NCI-H2107 treated with DMSO at 0.1 percent for 48 hours (cell line): ENCODE measurements around the gene CACNG1.
A peak's percentile ranks its signal among the peaks of the same experiment; 100 is the strongest.

Experiments used
- DNase-seq: peaks from one replicate; lab custom pipeline; 2025; ENCODE audit not compliant: unreplicated experiment; lab: John Stamatoyannopoulos, UW

The CACNG1 gene

DNA sequence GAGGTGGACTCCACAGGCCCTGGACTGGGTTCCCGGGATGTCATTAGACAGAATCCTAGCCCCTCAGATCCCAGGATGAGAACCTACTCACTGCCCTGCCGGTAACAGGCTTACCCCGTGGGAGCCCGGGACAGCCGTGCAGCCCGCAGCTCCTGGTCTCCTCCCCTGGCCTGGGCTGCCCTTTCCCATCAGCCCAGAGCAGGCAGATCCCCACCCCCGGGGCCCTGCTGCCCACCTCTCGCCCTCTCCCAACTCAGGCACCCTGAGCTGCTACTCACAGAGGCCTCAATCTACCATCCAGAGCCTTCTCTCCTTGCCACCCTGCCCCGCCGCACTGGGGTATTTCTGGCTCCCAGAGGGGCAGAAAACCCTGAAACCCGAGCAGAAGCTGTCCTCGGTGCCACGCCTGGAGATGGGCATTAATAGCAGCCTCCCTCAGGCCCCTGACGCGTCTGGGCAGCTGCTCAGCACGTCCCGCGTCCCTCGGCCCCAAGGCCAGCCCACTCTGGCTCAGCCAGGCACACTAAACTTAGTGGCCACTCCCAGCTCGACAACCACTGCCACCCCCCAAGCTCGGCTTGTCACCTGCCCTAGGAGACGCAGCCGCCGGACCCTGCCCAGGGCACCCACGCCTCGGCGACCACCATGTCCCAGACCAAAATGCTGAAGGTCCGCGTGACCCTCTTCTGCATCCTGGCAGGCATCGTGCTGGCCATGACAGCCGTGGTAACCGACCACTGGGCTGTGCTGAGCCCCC lies at the start of gene CACNG1:
Gene CACNG1 (plus strand): TSS at position 539 of the 757 bp plus-strand sequence. CDS start 107 bp downstream, at position 646.
- no peak for DNase-seq

- DNase-seq = no peak
Measured at GRCh38 chr17:66994930-66995535, 49.3 kb upstream of the CACNG1 start.

DNA sequence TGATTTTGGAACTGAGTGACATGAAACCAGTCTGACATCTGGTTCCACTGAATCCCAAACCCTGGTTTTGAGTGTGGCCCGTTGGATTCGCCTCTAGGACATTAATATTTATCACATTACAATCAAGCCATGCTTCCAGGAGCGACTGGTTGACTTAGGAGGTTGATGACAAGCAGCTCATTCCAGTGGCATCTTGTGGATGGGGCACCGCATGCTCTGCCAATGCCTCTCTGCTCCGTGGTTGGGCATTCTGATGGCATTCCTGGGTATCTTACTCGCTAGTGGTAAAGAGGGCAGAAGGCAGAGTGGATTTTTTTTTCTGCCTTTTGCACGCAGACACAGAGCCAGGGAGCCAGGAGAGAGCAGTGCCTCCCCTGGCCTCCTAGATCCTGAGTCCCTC lies 48.4 kb upstream of the CACNG1 start:
- DNase-seq = no peak

GRCh38 chr17:66996926-66997325 lies 47.4 kb upstream of the CACNG1 start:
- no peak for DNase-seq

GRCh38 chr17:67003231-67003630 lies 41.1 kb upstream of the CACNG1 start:
- no peak for DNase-seq

DNA sequence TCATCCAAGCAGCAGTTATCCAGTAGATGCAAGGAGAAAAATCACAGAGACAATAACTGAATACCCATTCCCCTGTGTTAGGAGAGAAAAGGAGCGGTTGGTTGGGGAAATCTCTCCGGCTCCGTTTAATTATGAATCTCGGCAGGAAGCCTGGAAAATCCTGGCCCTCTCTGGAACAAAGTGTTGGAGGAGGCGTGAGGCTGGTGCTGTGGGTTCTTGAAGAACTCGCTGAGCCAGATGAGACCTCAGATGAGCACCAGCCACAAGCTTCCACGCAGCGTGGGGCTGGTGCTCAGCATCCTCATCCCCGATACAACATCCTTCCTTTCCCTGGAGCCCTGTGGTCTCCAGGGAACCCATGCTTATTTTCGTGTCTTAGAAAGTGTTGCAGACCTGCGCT lies 40.2 kb upstream of the CACNG1 start:
- DNase-seq = no peak

- no peak for DNase-seq
Measured at GRCh38 chr17:67007266-67007665, 37.1 kb upstream of the CACNG1 start.

- DNase-seq = no peak
Measured at GRCh38 chr17:67008101-67008500, 36.3 kb upstream of the CACNG1 start.

DNA sequence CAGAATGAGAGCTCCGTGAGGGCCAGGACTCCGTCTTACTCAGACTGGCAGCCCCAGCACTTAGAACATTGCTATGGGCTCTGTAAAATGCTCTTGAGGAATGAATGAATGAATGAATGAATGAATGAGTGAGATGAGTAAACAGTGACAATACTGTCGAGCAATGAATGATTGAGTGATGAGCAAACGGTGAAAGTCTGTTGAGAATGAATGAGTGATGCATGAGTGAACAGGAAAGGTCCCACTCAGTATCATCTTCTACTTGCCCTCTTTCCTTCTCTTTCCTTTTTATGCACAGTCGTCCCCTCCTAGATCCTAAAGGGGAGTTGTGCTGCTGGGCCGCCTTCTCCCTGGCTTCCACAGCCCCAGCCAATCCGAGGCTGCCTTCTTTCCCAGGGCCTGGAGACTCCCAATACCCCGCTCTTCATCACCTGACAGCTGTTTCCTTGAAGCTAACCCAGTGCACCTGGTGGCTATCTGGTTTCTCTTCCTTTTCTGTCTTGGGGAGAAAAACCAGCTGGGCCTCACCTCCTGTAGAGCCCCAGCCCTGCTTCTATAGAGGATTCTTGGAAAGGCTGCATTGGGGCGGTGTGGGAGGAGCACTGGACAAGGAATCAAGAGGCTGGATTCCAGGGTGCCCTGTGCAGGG lies 32.7 kb upstream of the CACNG1 start:
- peak; percentile 74 for DNase-seq

DNA sequence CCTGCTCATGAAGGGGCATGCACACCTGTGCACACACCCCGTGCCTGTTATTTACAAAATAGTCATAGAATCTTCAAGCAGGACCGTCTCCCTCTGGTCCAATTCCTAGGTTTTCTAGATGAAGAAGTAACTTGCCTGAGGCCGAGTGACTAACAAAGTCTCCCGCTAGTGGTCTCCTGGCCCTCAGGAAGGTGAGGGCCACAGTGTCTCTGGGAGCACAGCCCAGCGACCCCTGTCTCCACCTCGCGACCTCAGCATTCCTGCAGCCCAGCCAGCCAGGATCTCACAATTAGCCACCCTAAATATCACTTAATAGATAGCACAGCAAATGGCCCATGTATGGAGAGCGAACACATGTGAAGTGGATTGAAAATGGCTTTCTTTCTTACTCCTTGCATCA lies 30.5 kb upstream of the CACNG1 start:
- no peak for DNase-seq

DNA sequence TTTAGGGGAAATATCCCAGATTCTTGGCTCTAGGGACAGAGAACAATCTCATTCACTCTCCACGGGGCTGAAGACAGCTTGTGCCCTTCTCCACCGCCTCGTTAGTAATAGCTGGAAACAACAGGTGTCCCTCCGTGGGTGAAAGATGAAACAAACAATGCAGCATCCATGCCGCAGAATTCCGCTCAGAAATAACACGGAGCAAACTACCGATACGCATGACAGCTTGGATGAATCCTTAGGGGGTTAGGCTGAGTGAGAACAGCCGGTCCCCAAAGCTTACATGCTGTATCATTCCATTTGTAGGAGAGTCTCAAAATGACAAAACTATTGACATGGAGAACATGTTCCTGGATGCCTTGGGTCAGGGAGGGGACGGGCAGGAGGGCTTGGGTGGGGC lies 29.4 kb upstream of the CACNG1 start:
- no peak for DNase-seq

DNA sequence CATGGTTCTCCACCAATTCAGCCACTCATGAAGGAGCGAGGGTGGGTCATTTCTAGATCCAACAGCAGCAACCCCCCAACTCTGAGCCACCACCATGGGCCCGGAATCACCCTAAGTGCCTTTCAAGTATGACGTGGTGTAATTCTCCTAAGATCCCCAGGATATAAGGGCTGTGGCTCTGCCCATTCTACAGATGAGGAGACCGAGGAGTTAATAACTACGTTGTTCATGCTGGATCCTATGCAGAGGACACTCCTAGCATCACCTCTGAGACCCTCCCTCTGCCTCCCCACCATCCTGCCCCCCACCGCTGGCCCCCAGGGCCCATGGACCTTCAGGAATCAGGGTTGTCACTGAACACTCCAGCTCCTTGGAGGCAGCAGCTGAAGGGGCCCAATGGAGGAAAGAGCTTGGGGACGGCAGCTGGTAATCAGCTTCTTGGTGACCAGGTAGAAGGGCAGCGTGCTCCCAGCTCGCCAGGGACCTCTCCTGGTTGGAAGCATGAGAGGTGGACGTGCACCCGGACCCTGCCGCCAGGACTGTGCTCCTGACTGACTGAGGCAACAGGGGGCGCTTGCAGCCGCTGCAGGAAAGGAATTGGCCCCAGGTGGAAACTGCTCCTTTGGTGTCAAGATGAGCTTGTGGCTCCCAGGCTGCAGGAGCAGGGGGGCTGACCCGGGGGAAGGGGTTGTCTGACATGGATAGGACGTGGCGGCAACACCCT lies 28.2 kb upstream of the CACNG1 start:
- DNase-seq = no peak

GRCh38 chr17:67017910-67018309 lies 26.4 kb upstream of the CACNG1 start:
- DNase-seq = no peak

DNA sequence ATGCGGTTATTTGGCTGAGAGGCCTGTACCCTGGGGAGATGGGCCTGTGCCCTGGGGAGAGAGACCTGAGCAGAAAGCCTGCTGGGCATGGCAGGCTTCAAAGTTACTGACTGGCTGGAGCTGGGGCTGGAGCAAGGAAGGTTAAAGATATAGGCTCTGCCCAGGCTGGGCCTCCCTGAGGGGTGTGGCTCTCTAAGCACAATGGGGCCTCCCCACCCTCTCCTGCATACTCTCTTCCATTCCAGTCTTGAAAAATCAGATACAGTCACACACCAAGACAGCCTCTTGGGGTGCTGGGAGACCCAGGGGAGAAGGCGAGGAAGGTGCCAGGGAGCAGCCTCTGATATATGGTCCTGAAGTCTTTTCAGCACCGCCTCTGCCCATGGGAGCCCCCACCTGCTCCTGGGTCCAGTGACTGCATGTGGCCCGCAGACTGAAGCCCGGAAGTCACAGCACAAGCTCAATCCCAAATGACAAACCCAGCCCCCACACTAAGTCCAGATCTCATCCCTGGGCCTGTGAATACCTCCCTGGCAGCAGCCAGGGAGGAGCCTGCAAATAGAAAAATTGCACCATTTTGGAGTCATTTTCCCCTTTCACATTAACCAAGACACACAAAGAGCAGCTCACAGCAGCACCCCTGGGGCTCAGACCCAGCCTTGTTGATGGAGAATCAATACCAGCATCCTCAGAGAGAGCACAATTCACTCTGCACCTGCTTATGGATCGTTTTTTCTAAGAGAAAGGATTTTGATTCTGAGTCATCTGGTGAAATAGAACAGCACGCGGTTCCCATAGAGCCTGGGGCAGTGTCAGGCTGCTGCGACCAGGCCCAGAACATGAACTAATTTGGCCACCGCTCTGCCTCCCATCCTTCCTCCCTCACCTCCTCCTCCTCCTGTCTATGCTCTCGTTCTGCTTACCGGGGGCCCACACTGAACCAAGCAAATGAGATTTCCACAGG lies 25.6 kb upstream of the CACNG1 start:
- peak; percentile 85 for DNase-seq

DNA sequence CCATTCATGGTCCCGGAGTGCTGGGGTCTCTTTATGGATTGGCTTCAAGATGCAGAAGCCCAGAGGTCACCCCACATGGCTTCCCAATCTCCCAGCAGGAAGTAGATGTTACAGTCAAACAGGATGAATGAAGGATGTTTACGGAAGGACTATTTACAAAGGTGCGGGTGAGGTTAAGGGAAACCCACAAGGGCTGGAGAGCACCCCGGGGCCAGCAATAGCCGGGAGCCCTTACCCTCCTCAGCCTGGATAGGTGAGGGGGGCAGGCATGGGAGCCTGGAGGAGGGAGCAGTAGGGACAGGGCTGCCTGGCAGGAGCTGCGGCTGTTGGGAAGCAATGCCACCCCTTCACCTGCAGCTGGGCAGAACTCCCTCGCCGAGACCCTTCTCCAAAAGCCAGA lies 24.5 kb upstream of the CACNG1 start:
- peak; percentile 3 for DNase-seq

- no peak for DNase-seq
Measured at GRCh38 chr17:67020293-67020766, 24.0 kb upstream of the CACNG1 start.

- DNase-seq = no peak
Measured at GRCh38 chr17:67021196-67021595, 23.2 kb upstream of the CACNG1 start.

DNA sequence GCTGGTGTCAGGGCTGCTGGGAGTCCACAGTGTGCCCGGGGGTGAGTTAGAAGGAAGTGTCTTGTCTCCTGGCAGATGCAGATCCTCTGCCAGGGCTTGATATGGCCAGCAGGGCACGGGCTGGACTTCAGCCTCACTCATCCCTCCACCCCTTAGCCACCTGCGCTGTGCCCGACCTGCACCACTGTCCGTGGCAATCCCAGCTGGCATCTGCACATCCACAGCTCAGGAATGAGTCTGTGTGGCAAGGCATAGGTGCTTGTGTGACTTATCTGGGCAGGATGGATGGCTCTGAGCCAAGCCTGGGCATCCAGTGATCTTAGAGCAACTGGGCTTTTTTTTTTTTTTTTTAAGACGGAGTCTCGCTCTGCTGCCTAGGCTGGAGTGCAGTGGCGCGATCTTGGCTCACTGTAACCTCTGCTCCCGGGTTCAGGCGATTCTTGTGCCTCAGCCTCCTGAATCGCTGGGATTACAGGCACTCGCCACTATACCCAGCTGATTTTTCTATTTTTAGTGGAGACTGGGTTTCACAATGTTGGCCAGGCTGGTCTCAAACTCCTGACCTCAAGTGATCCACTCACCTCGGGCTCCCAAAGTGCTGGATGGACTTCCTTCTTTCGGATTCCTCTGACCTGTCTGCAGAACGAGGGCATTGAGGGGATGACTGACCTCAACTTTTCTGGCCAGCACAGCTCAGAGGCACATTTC lies 22.5 kb upstream of the CACNG1 start:
- DNase-seq = no peak

DNA sequence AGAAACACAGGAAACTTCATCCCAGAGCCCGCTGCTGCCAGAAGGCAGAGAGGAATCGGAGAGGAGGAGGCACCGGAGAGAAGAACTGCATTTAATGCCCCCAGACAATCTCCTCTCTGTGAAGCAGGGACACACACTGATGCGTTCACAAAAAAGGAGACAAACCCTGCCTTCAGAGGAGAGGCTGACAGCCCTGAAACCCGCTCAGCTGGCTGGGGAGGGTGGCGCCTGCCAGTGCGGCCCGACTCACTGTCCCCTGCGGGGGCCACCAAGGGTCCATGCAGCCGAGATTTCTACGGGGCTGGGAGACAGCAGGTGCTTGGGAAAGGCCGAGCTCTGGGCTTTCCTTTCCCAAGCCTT lies 21.9 kb upstream of the CACNG1 start:
- DNase-seq = no peak

DNA sequence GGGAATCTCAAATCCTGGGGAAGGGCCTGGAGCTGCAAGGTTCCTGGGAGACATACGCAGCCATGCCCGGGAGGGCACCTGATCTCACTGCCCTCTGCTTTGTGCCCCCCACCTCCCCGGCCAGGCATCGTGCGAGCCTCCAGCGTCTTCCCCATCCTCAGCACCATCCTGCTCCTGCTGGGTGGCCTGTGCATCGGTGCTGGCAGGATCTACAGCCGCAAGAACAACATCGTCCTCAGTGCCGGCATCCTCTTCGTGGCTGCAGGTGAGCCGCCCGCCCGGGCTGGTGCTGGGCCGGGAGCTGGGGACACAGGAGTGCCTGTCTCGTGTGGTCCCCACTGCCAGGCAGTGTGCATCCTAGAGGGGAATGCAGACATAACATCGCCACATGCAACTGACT lies 19.6 kb upstream of the CACNG1 start:
- no peak for DNase-seq
